Fibroblast of upper back skin (primary cell): ENCODE data around the gene UBALD1.

Experiments
- DNase-seq: peaks from one replicate; pipeline ENCODE4 v3.0.0-alpha.2; 2013

Gene UBALD1

DNA sequence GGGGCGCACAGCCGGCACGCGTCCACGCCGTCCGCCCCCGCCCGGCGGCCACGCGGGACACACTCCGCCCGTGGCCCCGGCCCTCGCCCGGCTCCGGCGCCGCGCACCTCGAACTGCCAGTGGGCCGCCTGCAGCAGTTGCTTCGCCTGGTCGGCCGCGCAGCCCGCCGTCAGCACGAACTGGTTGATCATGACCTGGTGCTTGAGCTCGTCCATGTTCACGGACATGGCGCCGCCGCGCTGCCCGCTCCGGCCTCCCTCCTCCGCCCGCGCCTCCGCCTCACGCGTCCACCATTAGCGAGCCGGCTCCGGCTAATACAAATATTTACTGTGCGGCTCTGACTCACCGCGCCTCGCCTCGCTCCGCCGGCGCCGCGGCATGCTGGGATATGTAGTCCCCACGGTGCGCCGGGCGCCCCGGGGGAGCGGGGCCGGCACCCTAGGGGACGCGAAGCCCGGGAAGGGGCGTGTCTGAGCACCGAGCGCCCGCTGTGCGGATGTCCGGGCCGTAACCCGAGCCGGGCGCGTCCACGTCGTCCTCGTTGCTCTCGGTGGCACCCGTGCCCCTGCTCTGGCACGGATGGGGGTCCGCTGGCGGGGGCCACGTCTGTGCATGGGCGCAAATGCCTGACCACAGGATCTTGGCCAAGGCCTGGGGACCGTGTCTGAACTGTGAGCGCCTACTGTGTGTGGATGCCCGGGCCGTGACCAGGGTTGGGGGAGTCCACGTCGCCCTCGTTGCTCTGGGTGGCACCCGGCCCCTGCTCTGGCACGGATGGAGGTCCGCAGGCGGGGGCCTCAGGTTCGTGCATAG, at the start of gene UBALD1:
UBALD1 (minus strand) TSS at position 318 of the 813 bp plus-strand sequence; CDS start at position 227, 91 bp downstream.
- peak; percentile 90 for DNase-seq

DNA sequence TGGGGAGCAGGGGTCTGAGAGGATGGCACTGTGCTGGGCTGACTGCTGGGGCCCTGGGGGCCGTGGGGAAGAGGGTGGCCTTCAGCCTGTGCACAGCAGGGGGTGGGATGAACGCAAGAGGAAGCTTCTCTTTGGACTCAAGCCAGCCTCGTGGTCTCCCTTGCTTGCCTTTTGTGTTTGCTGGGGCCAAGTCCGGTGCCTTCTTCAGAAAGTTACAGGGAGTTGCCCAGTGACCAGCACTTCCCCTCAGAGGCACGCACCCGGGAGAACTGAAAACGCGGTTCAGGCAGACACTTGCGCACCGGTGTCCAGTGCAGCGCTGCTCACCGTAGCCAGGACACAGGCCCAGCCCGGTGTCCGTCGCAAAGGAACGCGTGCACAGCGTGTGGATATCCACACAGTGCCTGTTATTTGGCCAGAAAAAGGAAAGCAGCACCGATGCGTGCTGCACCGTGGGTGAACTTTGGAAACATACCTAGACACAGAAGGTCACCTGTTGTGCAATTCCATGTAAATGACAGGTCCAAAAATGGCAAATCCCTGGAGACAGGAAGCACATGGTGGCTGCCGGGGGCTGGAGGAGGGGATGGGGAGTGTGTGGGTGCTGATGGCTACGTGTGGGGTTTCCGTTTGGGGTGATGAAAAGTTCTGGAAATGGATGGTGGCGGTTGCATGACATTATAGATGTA, 49.2 kb upstream of the UBALD1 start:
- peak; percentile 10 for DNase-seq

DNA sequence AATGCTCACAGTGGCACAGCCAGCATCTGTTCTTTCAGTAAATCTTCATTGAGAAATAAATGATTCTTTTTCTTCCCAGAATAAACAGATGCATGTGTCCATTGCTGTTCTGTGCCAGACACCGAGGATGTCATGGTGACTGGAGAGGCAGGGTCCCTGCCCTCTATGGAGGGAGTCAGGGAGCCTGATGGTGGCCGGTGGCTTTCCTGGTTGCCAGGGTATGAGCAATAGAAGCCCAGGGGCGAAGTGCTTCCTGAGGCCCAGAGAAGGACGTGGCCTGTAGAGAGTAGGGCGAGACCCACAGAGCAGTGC, 48.7 kb upstream of the UBALD1 start:
- DNase-seq: no peak

DNA sequence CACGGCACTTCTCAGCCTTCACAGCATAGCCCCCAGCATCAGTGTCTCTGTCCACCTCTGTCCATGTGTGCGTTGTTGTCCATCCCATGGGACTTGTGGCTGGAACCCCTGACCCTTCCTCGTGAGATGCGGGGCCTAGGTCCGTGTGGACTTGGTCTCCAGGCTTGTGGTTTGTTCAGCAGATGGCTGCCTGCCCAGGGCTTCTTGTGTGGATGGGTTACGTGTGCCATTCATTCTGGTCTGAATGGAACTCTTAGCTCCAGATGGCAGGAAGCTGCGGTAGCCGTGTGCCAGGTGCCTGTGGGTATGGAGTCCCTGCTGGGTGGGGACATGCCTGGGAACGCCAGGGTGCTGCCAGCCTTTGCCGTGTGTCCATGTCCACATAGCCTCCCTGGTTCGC, 47.0 kb upstream of the UBALD1 start:
- DNase-seq: no peak

DNA sequence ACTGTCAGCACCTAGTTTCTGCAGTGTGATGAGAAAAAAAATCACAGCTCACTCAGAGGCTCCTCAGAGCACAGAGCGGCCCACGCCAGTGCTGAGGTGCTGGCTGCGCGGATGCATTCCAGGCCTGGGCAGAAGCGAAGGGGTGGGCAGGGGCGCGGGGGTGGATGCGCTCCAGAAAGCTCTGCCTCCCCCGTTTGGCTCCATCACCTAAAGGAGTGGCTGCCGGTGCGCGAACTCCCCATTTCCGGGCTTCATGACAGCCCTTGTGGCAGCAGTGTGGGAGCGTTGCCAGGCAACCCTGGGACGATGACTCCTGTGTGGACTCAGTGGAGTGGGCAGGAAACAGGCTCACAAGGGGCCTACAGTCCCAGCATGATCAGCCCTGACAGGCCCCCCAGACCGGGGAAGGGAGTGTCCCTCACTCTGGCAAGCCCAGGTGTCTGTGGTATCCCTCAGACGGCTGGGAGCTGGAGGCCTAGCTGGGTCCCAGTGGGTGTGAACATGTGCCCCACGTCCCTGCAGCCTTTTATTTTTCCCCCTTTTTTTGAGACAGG, 45.8 kb upstream of the UBALD1 start:
- peak; percentile 23 for DNase-seq

DNA sequence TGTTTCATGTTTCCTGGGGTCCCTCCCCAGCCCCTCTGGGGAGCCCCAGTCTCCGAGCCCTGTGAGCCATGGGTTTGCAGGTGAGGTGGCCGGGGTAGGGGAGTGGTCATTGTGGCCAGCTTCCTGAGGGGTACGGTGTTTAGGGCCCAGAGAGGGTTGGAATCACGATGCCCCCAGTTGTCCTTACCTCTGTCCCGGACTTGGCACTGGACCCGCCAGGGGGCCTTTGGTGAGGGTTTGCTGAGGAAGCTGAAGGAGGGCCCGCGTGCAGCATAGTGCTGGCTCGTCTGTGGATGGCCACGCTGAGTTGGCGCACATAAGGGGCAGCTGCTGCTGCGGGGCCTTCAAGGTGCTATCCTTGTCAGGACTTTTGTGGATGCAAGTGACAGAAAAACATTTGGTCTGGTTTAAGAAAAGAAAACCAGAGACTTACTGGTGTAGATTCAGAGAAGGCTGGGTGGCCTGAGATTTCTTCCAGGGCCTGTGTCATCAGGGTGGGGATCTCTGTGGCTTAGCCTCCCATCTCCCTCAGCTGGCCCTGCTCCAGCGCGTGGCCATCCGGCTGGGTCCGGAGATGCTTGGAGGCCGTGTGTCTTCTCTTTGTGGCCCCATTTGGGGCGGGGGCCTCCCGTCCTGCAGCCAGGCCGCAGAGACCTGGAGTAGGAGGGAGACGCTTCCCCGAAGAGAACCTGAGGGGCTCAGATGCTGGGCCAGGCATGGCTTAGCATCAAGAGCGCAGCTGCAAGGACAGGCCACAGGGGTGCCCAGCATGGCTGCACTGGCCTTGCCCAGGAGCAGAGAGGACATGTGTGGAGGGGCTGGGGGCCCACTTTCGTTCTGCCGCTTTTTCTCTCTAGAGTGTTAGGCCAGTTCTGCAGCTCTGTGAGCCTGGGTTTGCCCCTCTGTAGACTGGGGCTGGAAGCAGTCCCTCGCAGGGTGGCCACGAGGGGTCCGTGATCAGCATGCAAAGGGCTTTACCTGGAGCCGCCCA, 45.0 kb upstream of the UBALD1 start:
- no peak for DNase-seq

DNA sequence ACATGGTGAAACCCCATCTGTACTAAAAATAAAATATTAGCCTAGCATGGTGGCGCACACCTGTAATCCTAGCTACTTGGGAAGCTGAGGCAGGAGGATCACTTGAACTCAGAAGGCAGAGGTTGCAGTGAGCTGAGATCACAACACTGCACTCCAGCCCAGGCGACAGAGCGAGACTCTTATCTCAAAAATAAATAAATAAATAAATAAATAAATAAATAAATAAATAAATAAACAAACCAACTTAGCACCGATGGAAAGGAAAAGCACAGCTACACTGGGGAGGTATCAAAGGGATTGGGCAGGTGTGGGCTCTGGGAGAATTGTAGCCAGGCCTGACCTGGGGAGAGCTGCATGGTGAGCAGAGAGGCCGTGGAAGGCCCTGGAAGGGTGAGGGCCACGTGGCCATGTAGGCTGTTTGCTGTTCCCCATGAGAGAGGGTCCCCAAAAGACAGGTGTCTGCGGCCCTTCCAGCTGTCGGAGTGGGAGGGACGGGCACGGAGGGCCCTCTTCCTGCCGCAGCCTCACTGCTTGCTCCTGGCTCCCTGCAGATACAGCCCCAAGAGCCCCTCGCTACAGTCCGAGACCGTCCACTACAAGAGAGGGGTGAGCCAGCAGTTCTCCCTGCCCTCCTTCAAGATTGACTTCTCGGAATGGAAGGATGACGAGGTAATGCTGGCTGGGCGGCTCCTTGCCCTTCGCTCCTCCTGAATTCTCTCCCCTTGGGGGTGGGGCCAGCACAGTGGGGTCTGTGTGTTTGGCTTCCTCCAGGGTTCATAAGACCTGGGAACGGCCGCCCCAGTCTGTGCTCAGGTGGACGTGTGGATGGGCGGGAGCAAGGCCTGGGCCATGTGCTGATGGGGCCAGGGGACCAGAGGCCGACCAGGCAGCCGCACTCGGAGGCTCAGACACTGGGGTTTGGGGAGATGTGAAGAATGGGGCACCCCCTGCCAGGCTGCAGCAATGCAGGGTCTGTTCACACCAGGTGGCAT, 42.3 kb upstream of the UBALD1 start:
- DNase-seq: no peak

DNA sequence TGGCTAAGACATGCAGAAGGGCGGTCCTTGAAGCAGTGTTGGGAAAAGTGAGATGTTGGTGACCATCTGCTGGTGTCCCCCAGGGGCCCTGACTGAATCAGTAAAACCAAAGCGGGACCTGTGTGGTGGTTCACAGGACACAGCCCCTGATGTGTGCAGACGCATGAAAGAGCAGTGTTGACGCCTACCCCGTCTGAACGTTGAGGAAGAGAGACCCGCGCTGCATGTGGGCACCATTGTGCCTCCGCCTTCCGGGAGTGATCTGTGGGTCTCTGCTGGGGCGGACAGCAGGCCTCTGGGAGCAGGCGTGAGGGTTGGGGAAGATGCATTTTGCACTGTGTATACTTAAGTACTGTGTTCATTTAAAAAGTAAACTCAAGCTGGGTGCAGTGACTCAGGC, 41.5 kb upstream of the UBALD1 start:
- DNase-seq: no peak

DNA sequence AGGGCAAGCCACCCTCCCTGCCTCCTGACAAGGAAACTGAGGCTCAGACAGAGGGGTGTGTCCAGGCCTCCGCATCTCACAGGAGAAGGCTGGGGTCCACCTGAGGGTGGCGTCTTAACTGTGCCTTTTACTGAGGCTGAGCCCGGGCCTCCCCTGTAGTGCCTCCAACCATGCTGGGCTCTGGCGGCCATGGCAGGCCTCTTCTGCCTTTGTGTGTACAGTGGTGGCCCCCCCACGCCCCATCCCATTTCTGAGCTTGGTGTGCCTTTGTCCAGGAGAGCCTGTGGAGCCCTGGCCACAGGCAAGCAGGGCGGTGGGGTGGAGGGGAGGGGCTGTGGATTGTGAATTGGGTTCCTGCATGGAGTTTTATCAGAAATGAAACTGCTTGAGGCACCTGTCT, 41.1 kb upstream of the UBALD1 start:
- no peak for DNase-seq

DNA sequence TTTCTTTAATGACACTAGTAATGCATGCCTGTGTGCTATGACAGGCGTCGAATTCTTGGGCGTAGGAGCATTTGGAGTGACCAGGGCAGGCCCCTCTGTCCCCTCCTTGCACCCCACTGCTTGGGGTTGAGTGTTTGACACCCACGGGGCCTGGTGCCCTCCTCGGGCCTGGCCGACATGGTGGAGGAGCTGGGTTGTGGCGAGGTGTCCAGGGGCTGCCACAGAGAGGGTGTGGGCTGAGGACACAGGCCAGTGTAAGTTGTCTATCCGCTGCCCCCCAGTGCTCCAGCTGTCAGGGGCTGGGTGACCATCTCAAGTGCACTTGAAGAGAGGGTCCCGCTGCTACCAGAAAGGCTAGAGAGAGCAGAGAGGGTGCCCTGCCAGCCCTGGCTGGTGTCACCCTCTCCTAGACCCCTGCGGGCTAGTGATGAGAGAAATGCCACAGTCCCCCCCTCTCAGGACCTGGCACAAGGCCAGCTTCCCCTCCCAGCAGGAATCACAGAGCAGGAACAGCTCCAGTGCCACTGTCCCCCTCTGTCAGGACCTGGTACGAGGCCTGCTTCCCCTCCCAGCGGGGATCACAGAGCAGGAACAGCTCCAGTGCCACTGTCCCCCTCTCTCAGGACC, 40.4 kb upstream of the UBALD1 start:
- no peak for DNase-seq

DNA sequence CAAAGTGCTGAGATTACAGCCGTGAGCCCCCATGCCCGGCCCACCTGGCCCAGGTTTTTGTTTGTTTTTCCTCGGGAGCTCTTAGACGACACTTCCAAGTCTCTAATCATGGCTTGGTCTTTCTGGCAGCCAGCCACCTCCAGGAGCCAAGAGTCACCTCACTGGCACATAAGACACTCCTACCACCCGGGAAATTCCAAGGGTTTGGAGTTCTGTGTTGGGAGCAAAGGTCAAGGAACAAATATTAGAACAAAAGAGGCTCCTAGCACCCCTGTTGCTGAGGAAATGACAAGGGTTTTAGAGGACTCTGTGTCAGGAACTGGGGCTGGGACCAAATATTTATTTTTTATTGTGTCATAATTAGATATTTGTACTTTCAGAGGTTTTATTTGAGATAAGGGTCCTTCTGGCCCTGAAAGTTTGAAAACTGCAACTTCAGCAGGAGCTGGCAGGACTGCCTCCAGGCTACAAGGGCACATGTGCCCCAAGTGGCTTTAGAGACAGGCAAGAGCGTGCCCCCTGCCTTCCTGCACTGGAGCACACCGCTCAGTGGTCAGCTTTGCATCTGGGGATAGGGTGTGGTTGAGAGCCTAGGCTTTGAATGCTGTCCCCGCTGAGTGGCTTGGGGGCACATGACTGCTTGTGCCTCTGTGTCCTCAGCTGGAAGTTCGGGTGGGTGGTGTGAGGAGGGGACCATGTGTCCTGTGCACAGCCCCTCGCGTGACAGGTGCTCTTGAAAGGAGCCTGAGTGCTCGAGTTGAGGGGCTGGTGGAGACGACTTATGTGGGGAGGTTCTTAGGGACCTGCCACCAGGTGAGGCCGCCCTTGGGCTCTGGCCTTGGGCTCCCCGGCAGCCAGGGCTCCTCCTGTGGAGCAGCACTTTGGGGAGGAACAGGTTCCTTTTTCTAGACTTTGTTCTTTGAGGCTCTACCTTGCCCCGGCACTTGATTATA, 39.6 kb upstream of the UBALD1 start:
- DNase-seq: no peak

DNA sequence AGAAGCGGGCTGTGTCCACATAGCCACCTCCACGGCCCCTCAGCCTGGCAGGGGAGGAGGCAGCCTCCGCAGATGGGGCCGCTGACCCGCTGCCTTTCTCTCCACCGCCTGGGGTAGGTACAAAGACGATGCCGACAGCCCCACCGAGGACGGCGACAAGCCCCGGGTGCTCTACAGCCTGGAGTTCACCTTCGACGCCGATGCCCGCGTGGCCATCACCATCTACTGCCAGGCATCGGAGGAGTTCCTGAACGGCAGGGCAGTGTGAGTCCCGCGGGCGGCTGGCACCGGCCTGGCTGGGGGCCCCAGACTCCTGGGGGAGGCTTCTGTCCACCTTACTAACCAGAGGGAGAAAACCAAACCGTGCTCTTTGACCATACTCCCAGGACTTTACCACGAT, 37.9 kb upstream of the UBALD1 start:
- DNase-seq: no peak

DNA sequence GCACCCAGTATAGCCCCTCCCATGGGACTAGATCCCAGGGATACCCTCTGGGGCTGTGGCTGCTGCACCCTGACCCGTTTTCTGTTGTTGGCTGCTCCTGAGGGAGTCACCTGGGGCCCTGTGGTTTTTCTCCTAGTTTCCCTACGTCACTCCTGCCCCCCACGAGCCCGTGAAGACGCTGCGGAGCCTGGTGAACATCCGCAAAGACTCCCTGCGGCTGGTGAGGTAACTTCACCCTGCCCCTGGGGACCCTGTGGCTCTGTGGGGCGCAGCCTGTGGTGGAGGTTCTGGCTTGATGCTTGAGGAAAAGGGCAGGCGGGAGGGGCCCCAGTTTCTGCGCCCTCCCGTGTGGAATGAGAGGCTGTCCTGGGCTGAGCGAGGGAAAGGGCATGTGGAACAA, 37.1 kb upstream of the UBALD1 start:
- DNase-seq: no peak

DNA sequence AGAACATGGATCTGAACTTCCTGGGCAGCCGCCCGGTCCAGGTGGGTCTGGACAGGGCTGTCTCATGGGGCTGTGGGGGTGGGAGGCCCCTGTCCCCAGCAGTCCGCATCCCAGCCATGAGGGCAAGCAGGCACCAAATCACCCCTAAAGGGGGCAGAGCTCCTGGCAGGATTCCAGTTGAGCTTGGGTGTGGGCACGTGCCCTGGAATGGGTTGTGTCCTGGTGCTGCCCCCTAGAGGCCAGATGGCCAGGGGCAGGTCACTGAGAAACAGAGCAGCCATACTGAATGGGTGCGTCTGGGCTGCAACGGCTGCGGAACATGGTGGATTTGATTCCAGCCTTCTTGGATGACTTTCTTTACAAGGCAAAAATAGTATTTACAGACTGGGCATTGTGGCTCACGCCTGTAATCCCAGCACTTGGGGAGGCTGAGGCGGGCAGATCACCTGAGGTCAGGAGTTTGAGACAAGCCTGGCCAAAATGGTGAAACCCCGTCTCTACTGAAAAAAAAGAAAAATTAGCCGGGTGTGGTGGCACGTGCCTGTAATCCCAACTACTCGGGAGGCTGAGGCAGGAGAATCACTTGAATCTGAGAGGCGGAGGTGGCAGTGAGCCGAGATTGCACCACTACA, 35.9 kb upstream of the UBALD1 start:
- peak; percentile 39 for DNase-seq

DNA sequence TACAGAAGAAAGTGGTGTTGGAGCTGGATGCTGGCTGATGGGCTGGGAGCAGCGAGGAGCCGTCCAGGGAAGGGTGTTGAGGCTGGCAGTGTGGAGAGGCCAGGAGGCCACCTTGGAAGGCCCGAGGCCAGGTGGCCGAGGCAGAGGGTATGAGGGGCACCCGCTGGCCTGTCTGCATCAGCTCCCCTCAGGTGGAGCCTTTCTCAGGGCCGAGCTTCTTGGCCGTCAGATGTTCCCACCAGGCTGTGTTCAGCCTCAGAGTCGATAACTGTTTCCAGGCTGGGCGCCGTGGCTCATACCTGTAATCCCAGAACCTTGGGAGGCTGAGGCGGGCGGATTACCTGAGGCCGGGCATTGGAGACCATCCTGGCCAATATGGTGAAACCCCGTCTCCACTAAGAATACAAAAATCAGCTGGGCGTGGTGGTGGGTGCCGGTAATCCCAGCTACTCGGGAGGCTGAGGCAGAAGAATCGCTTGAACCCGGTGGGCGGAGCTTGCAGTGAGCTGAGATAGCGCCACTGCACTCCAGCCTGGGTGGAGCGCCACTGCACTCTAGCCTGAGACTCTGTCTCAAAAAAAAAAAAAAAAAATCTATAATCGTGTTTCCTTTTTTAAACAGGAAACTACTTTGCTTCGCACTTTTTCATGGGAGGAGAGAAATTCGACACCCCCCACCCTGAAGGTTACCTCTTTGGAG, 35.2 kb upstream of the UBALD1 start:
- no peak for DNase-seq

DNA sequence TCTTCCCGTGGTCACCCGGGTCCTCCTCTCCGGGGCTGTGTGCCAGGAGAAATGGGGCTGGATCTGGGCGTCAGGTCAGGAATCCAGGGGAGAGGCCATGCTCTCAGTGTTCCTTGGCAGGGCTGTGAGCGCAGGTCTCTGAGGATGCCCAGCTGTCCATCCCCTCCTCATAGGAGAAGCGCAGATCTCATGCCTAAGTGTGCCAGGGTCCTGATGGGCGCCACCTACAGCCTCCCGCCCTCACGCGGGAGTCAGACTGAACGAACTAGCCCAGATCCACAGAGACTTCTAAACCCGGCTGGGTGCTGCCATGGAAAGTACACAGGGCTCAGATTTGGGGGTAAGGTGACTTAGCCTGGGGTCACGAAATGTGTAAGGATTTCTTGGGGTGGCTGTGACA, 34.2 kb upstream of the UBALD1 start:
- no peak for DNase-seq

DNA sequence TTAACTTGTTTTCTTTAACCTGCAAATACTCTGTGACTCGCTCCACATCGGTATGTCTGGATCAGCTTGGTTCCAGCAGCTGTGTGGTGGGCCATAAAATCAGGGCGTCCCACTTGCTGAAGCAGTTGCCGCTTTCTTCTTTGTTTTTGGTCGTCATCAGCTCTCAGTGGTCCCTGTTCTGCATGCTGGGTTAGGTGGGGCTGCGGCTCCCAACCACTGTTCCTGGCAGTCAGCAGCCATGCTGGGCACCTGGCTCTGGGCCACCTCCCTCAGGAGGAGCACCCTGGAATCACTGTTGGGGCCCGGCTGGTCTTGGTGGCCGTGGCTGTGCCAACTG, 32.9 kb upstream of the UBALD1 start:
- DNase-seq: no peak

DNA sequence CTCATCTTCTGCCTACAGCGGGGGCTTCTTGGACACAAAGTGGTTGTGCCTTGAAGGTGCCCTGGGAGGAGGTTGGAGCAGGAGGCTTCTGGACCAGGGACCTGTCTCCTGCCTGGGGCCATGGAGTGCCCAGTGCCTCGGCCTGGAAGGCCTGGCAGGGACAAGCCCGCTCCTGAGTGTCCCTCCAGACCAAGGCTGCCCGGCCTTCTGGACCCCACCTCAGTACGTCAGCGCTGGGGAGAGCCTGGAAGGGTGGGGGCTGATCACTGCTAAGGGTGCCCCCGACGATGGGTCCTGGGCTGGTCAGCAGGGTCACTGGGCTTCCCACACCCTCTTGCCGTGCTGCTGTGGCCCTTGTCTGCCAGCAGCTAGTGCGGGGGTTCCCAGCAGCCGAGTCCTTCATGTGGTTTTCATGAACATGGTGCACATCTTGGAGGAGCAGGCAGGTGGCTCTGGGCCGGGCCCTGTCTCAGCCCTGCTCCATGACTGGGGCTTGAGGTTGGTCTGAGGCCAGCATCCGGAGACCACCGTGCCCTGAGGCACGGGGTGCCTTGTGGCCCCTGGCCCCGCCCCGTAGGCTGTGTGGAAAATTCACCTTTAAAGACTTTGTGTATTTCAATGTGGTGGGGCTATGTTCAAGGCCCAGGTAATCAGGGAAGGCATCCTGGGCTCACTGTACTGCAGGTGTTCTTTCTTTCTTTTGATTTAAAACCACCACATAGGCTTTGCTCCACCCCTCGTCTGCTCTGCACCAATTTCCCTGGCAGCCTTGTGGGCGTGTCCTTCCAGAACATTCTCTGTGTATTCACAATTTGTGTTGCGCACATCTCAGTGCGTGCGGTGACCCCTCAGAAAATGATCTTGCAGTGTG, 32.3 kb upstream of the UBALD1 start:
- DNase-seq: no peak
